GM10266 (cell line): ENCODE data around the gene ZFYVE1.

ENCODE experiments used
- DNase-seq: peaks from one replicate; pipeline ENCODE4 v3.0.0; 2012; ENCODE audit errors: extremely low spot score
- TF ChIP-seq, protein P1 (sequence below): IDR thresholded peaks from 2 replicates; pipeline ENCODE4 v1.5.1; 2012; ENCODE audit warnings: mild to moderate bottlenecking, low read depth; ENCODE audit not compliant: control insufficient read depth, insufficient read depth; ENCODE audit errors: missing control alignments

ZFYVE1 gene, protein sequence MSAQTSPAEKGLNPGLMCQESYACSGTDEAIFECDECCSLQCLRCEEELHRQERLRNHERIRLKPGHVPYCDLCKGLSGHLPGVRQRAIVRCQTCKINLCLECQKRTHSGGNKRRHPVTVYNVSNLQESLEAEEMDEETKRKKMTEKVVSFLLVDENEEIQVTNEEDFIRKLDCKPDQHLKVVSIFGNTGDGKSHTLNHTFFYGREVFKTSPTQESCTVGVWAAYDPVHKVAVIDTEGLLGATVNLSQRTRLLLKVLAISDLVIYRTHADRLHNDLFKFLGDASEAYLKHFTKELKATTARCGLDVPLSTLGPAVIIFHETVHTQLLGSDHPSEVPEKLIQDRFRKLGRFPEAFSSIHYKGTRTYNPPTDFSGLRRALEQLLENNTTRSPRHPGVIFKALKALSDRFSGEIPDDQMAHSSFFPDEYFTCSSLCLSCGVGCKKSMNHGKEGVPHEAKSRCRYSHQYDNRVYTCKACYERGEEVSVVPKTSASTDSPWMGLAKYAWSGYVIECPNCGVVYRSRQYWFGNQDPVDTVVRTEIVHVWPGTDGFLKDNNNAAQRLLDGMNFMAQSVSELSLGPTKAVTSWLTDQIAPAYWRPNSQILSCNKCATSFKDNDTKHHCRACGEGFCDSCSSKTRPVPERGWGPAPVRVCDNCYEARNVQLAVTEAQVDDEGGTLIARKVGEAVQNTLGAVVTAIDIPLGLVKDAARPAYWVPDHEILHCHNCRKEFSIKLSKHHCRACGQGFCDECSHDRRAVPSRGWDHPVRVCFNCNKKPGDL

GRCh38 chr14:73026845-73027542, at the start of gene ZFYVE1:
Gene ZFYVE1, minus strand, starts transcription at chr14:73027106. Its CDS starts 2,598 bp downstream, at chr14:73024508.
- DNase-seq: peak; percentile 96
- TF ChIP-seq, protein P1, sequence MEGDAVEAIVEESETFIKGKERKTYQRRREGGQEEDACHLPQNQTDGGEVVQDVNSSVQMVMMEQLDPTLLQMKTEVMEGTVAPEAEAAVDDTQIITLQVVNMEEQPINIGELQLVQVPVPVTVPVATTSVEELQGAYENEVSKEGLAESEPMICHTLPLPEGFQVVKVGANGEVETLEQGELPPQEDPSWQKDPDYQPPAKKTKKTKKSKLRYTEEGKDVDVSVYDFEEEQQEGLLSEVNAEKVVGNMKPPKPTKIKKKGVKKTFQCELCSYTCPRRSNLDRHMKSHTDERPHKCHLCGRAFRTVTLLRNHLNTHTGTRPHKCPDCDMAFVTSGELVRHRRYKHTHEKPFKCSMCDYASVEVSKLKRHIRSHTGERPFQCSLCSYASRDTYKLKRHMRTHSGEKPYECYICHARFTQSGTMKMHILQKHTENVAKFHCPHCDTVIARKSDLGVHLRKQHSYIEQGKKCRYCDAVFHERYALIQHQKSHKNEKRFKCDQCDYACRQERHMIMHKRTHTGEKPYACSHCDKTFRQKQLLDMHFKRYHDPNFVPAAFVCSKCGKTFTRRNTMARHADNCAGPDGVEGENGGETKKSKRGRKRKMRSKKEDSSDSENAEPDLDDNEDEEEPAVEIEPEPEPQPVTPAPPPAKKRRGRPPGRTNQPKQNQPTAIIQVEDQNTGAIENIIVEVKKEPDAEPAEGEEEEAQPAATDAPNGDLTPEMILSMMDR: no peak

- TF ChIP-seq, protein P1: no peak
- DNase-seq: no peak
These were observed 42.7 kb upstream of the ZFYVE1 start for GRCh38 chr14:73069585-73069984.

DNA sequence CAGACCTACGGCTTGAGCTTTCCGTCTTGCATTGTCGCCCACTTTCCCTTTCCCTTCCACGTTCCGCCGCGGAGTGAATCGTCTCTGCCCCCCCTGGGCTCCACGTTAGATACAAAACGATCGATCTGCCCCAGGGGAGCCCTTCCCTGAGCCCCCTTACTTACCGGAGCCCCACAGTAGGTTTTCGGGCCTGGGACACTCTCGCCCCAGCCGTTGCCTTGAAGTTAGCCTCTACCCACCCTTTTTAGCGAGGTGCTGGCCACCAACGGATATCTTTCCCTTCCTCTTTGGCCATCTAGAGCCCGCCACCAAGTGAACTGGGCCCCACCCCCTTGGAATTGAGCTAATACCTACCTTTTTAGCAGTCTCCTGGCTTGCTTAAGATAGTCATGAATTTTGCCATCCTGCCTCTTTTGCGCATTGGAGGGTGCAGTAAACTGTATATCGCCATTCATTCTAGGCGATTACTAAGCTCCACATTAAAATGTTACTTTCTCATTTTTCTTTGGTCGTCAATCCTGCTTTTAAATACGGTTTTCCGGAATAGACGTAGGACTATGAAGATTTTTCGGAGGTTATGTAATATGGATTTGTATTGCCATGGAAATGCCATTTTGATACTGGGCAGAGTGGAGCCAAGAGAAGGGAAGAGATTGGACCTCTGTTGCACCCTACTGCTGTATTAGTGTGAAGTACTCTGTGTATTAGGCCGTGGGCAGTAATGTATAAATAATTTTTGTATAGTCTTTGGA, 32.2 kb upstream of the ZFYVE1 start:
- no peak for DNase-seq
- TF ChIP-seq, protein P1: no peak

- peak; percentile 91 for DNase-seq
- TF ChIP-seq, protein P1: peak; percentile 34
These were observed 31.5 kb upstream of the ZFYVE1 start, which contains the start of gene RBM25 for GRCh38 chr14:73058224-73058921. Gene RBM25, plus strand, starts transcription at chr14:73058534. Its CDS starts 13,108 bp downstream, at chr14:73071642.

GRCh38 chr14:73057944-73058223, 31.0 kb upstream of the ZFYVE1 start:
- TF ChIP-seq, protein P1: no peak
- DNase-seq: no peak

- TF ChIP-seq, protein P1: no peak
- DNase-seq: no peak
These were observed 28.3 kb upstream of the ZFYVE1 start for GRCh38 chr14:73055251-73055650.
